ENCODE results near the gene ZNF211.

The ZNF211 gene

GRCh38 chr19:57613941-57614743 is 18.8 kb upstream of the ZNF211 start, which contains the start of gene ZNF134:
TSS of gene ZNF134 (plus strand) at chr19:57614242. CDS start at chr19:57619469, 5,227 bp downstream.
- peak; percentile 100 for ATAC-seq
- TF ChIP-seq, protein P1, sequence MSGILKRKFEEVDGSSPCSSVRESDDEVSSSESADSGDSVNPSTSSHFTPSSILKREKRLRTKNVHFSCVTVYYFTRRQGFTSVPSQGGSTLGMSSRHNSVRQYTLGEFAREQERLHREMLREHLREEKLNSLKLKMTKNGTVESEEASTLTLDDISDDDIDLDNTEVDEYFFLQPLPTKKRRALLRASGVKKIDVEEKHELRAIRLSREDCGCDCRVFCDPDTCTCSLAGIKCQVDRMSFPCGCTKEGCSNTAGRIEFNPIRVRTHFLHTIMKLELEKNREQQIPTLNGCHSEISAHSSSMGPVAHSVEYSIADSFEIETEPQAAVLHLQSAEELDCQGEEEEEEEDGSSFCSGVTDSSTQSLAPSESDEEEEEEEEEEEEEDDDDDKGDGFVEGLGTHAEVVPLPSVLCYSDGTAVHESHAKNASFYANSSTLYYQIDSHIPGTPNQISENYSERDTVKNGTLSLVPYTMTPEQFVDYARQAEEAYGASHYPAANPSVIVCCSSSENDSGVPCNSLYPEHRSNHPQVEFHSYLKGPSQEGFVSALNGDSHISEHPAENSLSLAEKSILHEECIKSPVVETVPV (CRISPR knock-in tag; IDR thresholded peaks at IDR 0.05) = no peak
- TF ChIP-seq RARB (CRISPR knock-in tag; IDR thresholded peaks at IDR 0.05) (no peak), PPARA (CRISPR knock-in tag; IDR thresholded peaks at IDR 0.05; ENCODE audit: borderline replicate concordance) (no peak), ZFP30 (CRISPR knock-in tag; IDR thresholded peaks at IDR 0.05) (no peak), ARNTL (CRISPR knock-in tag; IDR thresholded peaks at IDR 0.05; ENCODE audit: borderline replicate concordance, low read depth) (no peak), SNAI2 (CRISPR knock-in tag; IDR thresholded peaks at IDR 0.05) (no peak), TSHZ2 (CRISPR knock-in tag; IDR thresholded peaks at IDR 0.05) (no peak)
- TF ChIP-seq, protein P2, sequence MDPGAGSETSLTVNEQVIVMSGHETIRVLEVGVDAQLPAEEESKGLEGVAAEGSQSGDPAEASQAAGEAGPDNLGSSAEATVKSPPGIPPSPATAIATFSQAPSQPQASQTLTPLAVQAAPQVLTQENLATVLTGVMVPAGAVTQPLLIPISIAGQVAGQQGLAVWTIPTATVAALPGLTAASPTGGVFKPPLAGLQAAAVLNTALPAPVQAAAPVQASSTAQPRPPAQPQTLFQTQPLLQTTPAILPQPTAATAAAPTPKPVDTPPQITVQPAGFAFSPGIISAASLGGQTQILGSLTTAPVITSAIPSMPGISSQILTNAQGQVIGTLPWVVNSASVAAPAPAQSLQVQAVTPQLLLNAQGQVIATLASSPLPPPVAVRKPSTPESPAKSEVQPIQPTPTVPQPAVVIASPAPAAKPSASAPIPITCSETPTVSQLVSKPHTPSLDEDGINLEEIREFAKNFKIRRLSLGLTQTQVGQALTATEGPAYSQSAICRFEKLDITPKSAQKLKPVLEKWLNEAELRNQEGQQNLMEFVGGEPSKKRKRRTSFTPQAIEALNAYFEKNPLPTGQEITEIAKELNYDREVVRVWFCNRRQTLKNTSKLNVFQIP (CRISPR knock-in tag; IDR thresholded peaks at IDR 0.05; ENCODE audit: borderline replicate concordance, low read depth) = no peak

GRCh38 chr19:57615346-57615745 is 17.6 kb upstream of the ZNF211 start:
- no peak for TF ChIP-seq TSHZ2 (CRISPR knock-in tag; IDR thresholded peaks at IDR 0.05)
- no peak for TF ChIP-seq BACH2 (CRISPR knock-in tag; IDR thresholded peaks at IDR 0.05; ENCODE audit: borderline replicate concordance)
- TF ChIP-seq, protein P3, sequence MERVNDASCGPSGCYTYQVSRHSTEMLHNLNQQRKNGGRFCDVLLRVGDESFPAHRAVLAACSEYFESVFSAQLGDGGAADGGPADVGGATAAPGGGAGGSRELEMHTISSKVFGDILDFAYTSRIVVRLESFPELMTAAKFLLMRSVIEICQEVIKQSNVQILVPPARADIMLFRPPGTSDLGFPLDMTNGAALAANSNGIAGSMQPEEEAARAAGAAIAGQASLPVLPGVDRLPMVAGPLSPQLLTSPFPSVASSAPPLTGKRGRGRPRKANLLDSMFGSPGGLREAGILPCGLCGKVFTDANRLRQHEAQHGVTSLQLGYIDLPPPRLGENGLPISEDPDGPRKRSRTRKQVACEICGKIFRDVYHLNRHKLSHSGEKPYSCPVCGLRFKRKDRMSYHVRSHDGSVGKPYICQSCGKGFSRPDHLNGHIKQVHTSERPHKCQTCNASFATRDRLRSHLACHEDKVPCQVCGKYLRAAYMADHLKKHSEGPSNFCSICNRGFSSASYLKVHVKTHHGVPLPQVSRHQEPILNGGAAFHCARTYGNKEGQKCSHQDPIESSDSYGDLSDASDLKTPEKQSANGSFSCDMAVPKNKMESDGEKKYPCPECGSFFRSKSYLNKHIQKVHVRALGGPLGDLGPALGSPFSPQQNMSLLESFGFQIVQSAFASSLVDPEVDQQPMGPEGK (CRISPR knock-in tag; IDR thresholded peaks at IDR 0.05; ENCODE audit: borderline replicate concordance) = no peak
- TF ChIP-seq GLIS3 (CRISPR knock-in tag; IDR thresholded peaks at IDR 0.05) = no peak
- TF ChIP-seq ZC3H10 (CRISPR knock-in tag; IDR thresholded peaks at IDR 0.05) = no peak
- TF ChIP-seq, protein P1 (CRISPR knock-in tag; IDR thresholded peaks at IDR 0.05) = no peak
- TF ChIP-seq PPARA (CRISPR knock-in tag; IDR thresholded peaks at IDR 0.05; ENCODE audit: borderline replicate concordance) = no peak
- TF ChIP-seq CSDC2 (CRISPR knock-in tag; IDR thresholded peaks at IDR 0.05) = no peak
- no peak for TF ChIP-seq ZNF8 (CRISPR knock-in tag; IDR thresholded peaks at IDR 0.05)
- TF ChIP-seq ZNF565 (CRISPR knock-in tag; conservative IDR thresholded peaks at IDR 0.05; ENCODE audit: low read depth) = no peak
- no peak for TF ChIP-seq ZFP3 (CRISPR knock-in tag; IDR thresholded peaks at IDR 0.05)
- TF ChIP-seq TOX (CRISPR knock-in tag; IDR thresholded peaks at IDR 0.05; ENCODE audit: borderline replicate concordance) = no peak
- no peak for TF ChIP-seq ESRRG (CRISPR knock-in tag; IDR thresholded peaks at IDR 0.05)
- no peak for TF ChIP-seq SNAI2 (CRISPR knock-in tag; IDR thresholded peaks at IDR 0.05)
- no peak for TF ChIP-seq ZFP30 (CRISPR knock-in tag; IDR thresholded peaks at IDR 0.05)
- TF ChIP-seq, protein P4, sequence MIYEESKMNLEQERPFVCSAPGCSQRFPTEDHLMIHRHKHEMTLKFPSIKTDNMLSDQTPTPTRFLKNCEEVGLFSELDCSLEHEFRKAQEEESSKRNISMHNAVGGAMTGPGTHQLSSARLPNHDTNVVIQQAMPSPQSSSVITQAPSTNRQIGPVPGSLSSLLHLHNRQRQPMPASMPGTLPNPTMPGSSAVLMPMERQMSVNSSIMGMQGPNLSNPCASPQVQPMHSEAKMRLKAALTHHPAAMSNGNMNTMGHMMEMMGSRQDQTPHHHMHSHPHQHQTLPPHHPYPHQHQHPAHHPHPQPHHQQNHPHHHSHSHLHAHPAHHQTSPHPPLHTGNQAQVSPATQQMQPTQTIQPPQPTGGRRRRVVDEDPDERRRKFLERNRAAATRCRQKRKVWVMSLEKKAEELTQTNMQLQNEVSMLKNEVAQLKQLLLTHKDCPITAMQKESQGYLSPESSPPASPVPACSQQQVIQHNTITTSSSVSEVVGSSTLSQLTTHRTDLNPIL (CRISPR knock-in tag; IDR thresholded peaks at IDR 0.05; ENCODE audit: low read depth) = no peak
- ATAC-seq = no peak
